ENCODE measurements around the gene PTPRN2. TPM values are rescaled to one million over a fixed set of nuclear protein-coding genes. Genes with fewer than 3 reads are reported as not detected.

PTPRN2 gene
- total and polyA plus RNA-seq, 7 donors: 3.2 to 7.1 (median 5.5) TPM

GRCh38 chr7:158583143-158583542 is 4.5 kb downstream of the PTPRN2 start:
- DNase-seq: peak; percentile 0
- Histone ChIP-seq H3K4me3 (no peak overlapping the region), H3K27ac (no peak overlapping the region), H3K27me3 (peaks cover 2 to 56% (median 36%) of the 10 kb centered on the region in 3 donors), H3K4me1 (peaks cover 0 to 24% (median 23%) of the 10 kb centered on the region in 4 donors), H3K9me3 (peaks cover 0 to 10% (median 8%) of the 10 kb centered on the region in 4 donors), H3K36me3 (no peaks in the 10 kb centered on the region)
- WGBS, 2 donors: 79 to 89% methylated on average over 5 of the region's 5 CpGs
- TF ChIP-seq POLR2AphosphoS5 (IDR thresholded peaks at IDR 0.05) (no peak), CTCF (IDR thresholded peaks at IDR 0.05) (no peak), EP300 (IDR thresholded peaks at IDR 0.05) (no peak), POLR2A (IDR thresholded peaks at IDR 0.05) (no peak)
- intact Hi-C loops (cut with DNase I): no loop called here

GRCh38 chr7:158582089-158582456 is 5.5 kb downstream of the PTPRN2 start:
- intact Hi-C loops (cut with DNase I): no loop called here
- Histone ChIP-seq H3K27ac (no peak overlapping the region), H3K36me3 (no peaks in the 10 kb centered on the region), H3K9me3 (peaks cover 0 to 10% (median 8%) of the 10 kb centered on the region in 4 donors), H3K4me1 (peaks cover 0 to 16% (median 16%) of the 10 kb centered on the region in 4 donors), H3K27me3 (peaks cover 2 to 56% (median 36%) of the 10 kb centered on the region in 3 donors), H3K4me3 (no peak overlapping the region)
- peak; percentile 19 for DNase-seq
- WGBS, 2 donors: 19 to 69% methylated on average over 6 of the region's 6 CpGs
- TF ChIP-seq CTCF (IDR thresholded peaks at IDR 0.05) (no peak), EP300 (IDR thresholded peaks at IDR 0.05) (no peak), POLR2AphosphoS5 (IDR thresholded peaks at IDR 0.05) (no peak), POLR2A (IDR thresholded peaks at IDR 0.05) (no peak)

- Histone ChIP-seq H3K9me3 (peaks cover 0 to 10% (median 8%) of the 10 kb centered on the region in 4 donors), H3K4me1 (peaks cover 0 to 11% (median 11%) of the 10 kb centered on the region in 4 donors), H3K36me3 (no peaks in the 10 kb centered on the region), H3K27me3 (peaks cover 0 to 52% (median 33%) of the 10 kb centered on the region in 3 donors), H3K4me3 (no peak overlapping the region), H3K27ac (no peak overlapping the region)
- intact Hi-C loops (cut with DNase I): no loop called here
- TF ChIP-seq EP300 (IDR thresholded peaks at IDR 0.05) (no peak), POLR2AphosphoS5 (IDR thresholded peaks at IDR 0.05) (no peak), POLR2A (IDR thresholded peaks at IDR 0.05) (no peak), CTCF (IDR thresholded peaks at IDR 0.05) (no peak)
- 28 to 56% methylated on average over 7 of the region's 7 CpGs for WGBS, 2 donors
- DNase-seq: peak; percentile 5
Observed at GRCh38 chr7:158581440-158582088, 6.1 kb downstream of the PTPRN2 start.

- Histone ChIP-seq H3K9me3 (peaks cover 0 to 10% (median 8%) of the 10 kb centered on the region in 4 donors), H3K27ac (no peak overlapping the region), H3K4me1 (no peaks in the 10 kb centered on the region), H3K27me3 (peaks cover 0 to 36% (median 17%) of the 10 kb centered on the region in 3 donors), H3K4me3 (no peak overlapping the region), H3K36me3 (no peaks in the 10 kb centered on the region)
- no peak for DNase-seq
- intact Hi-C loops (cut with DNase I): no loop called here
- TF ChIP-seq POLR2A (IDR thresholded peaks at IDR 0.05): no peak
- no peak for TF ChIP-seq POLR2AphosphoS5 (IDR thresholded peaks at IDR 0.05)
- TF ChIP-seq EP300 (IDR thresholded peaks at IDR 0.05): no peak
- TF ChIP-seq CTCF (IDR thresholded peaks at IDR 0.05): no peak
- WGBS, 2 donors: 89 to 90% methylated on average over 9 of the region's 9 CpGs
Observed at GRCh38 chr7:158579662-158580646, 7.7 kb downstream of the PTPRN2 start.

Data from sigmoid colon (tissue), 7 donors.